Stomach (tissue), 4 donors: Measurements from ENCODE around the gene PELI2.

Experiments used
- EP300 ChIP-seq: sonication (generic); formaldehyde crosslinking; IDR thresholded peaks from one replicate; pipeline ENCODE4 v1.6.1; 2017; ENCODE audit warnings: antibody characterized with exemption
- POLR2A ChIP-seq, 4 donors: fragments of 450-650 bp; IDR thresholded peaks; one replicate each; pipeline ENCODE4 v1.6.1; 2016; ENCODE audit warnings: antibody characterized with exemption in 4 of 4, control low read depth in 2 of 4, mild to moderate bottlenecking in 1 of 4, moderate library complexity in 1 of 4
- POLR2AphosphoS5 ChIP-seq, 3 donors: sonication (generic); formaldehyde crosslinking; IDR thresholded peaks; one replicate each; pipeline ENCODE4 v1.6.1; 2016; ENCODE audit warnings: antibody characterized with exemption in 3 of 3
- TF ChIP-seq, protein P1 (sequence below), 7 experiments: fragments of 450-650 bp in 4 of 7; fragments of 200-600 bp in 3 of 7; sonication (generic) in 3 of 7; IDR thresholded peaks; one replicate each; pipeline ENCODE4 v1.5.1; 2016 to 2019; ENCODE audit warnings: antibody characterized with exemption in 7 of 7, control low read depth in 2 of 7, mild to moderate bottlenecking in 1 of 7

GRCh38 chr14:56339855-56340701, 221.9 kb downstream of the PELI2 start:
- TF ChIP-seq POLR2A (IDR thresholded peaks at IDR 0.05) (no peak), POLR2AphosphoS5 (IDR thresholded peaks at IDR 0.05) (peak; percentile 28 to 69 (median 32)), EP300 (peak; percentile 21)
- TF ChIP-seq, protein P1, sequence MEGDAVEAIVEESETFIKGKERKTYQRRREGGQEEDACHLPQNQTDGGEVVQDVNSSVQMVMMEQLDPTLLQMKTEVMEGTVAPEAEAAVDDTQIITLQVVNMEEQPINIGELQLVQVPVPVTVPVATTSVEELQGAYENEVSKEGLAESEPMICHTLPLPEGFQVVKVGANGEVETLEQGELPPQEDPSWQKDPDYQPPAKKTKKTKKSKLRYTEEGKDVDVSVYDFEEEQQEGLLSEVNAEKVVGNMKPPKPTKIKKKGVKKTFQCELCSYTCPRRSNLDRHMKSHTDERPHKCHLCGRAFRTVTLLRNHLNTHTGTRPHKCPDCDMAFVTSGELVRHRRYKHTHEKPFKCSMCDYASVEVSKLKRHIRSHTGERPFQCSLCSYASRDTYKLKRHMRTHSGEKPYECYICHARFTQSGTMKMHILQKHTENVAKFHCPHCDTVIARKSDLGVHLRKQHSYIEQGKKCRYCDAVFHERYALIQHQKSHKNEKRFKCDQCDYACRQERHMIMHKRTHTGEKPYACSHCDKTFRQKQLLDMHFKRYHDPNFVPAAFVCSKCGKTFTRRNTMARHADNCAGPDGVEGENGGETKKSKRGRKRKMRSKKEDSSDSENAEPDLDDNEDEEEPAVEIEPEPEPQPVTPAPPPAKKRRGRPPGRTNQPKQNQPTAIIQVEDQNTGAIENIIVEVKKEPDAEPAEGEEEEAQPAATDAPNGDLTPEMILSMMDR (IDR thresholded peaks at IDR 0.05), result peak in 5 of 7 experiments; percentile 57 to 74 (median 69)
